ENCODE measurements around the gene UBE2E3. TPM values are rescaled to one million over a fixed set of nuclear protein-coding genes. Genes with fewer than 3 reads are reported as not detected.

The UBE2E3 gene
- total and polyA plus RNA-seq, 2 of the 13 experiments (the other 11 are each of a cell fraction or from before 2014, with no cell fraction given) = 45.7 to 92.6 TPM

DNA sequence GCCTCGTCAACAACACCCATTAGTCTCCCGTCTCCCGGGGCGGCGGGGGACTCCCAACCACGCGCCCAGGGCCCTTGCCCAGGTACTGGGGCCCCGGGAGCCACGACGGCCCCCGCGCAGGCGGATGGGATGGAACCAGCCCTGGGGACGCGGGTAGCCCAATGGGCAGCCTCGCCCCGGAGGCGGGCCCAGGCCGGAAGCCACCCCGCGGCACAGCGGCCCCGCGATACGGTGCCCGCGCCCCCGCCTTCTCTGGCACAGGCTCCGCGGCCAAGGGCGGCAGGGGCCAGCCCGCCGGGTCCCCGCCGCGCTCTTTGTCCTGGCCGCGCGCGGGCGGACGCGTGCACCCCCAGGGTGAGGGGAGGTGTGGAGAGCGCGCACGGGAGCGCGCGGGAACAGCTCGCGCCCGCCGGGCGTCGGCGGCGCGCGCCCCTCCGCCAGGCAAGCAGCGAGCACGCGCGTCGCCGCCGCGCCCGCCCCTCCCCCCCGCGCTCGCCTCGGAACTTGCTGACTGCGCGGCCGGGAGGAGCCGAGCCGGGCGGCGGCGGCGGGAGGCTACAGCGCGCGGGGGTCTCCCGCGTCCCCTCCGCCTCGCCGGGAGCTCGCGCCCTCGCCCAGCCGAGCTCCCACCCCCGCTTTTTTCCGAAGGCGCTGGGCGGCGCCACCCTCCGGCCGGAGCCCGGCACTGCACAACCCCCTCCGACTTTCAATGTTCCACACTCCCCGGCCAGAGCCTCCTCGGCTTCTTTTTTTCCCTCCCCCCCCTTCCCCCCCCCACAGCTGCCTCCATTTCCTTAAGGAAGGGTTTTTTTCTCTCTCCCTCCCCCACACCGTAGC, at the start of gene UBE2E3 (continued):
- TF ChIP-seq, protein P1, sequence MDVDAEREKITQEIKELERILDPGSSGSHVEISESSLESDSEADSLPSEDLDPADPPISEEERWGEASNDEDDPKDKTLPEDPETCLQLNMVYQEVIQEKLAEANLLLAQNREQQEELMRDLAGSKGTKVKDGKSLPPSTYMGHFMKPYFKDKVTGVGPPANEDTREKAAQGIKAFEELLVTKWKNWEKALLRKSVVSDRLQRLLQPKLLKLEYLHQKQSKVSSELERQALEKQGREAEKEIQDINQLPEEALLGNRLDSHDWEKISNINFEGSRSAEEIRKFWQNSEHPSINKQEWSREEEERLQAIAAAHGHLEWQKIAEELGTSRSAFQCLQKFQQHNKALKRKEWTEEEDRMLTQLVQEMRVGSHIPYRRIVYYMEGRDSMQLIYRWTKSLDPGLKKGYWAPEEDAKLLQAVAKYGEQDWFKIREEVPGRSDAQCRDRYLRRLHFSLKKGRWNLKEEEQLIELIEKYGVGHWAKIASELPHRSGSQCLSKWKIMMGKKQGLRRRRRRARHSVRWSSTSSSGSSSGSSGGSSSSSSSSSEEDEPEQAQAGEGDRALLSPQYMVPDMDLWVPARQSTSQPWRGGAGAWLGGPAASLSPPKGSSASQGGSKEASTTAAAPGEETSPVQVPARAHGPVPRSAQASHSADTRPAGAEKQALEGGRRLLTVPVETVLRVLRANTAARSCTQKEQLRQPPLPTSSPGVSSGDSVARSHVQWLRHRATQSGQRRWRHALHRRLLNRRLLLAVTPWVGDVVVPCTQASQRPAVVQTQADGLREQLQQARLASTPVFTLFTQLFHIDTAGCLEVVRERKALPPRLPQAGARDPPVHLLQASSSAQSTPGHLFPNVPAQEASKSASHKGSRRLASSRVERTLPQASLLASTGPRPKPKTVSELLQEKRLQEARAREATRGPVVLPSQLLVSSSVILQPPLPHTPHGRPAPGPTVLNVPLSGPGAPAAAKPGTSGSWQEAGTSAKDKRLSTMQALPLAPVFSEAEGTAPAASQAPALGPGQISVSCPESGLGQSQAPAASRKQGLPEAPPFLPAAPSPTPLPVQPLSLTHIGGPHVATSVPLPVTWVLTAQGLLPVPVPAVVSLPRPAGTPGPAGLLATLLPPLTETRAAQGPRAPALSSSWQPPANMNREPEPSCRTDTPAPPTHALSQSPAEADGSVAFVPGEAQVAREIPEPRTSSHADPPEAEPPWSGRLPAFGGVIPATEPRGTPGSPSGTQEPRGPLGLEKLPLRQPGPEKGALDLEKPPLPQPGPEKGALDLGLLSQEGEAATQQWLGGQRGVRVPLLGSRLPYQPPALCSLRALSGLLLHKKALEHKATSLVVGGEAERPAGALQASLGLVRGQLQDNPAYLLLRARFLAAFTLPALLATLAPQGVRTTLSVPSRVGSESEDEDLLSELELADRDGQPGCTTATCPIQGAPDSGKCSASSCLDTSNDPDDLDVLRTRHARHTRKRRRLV (CRISPR knock-in tag; IDR thresholded peaks at IDR 0.05) = no peak
- TF ChIP-seq SMAD9 (CRISPR knock-in tag; IDR thresholded peaks at IDR 0.05) (no peak), XRCC5 (optimal IDR thresholded peaks at IDR 0.05; ENCODE audit: low read length) (peak; percentile 31), PRMT3 (CRISPR knock-in tag; IDR thresholded peaks at IDR 0.05; ENCODE audit: borderline replicate concordance, low read depth) (0 out of 2 replicates have a peak, but pooled peaks have one; percentile 80), HOXD1 (CRISPR knock-in tag; IDR thresholded peaks at IDR 0.05) (peak; percentile 50; the same call in 1 of the 2 replicates), ZNF883 (CRISPR knock-in tag; IDR thresholded peaks at IDR 0.05; ENCODE audit: not compliant biosample characterization) (peak; percentile 49), GZF1 (CRISPR knock-in tag; IDR thresholded peaks at IDR 0.05) (no peak), MBNL3 (CRISPR knock-in tag; conservative IDR thresholded peaks at IDR 0.05) (no peak), HNRNPH1 (optimal IDR thresholded peaks at IDR 0.05; ENCODE audit: low read depth, low read length) (no peak), KAT8 (CRISPR knock-in tag; IDR thresholded peaks at IDR 0.05) (peak; percentile 56), ZNF749 (CRISPR knock-in tag; IDR thresholded peaks at IDR 0.05; ENCODE audit: borderline replicate concordance) (peak; percentile 76; the same call in 1 of the 2 replicates), ZNF205 (CRISPR knock-in tag; IDR thresholded peaks at IDR 0.05) (0 out of 2 replicates have a peak, but pooled peaks have one; percentile 54), NFIC (IDR thresholded peaks at IDR 0.05; ENCODE audit: low read length) (no peak), ZNF766 (CRISPR knock-in tag; IDR thresholded peaks at IDR 0.05; ENCODE audit: borderline replicate concordance) (peak; percentile 72; the same call in 1 of the 2 replicates)
- TF ChIP-seq, protein P2, sequence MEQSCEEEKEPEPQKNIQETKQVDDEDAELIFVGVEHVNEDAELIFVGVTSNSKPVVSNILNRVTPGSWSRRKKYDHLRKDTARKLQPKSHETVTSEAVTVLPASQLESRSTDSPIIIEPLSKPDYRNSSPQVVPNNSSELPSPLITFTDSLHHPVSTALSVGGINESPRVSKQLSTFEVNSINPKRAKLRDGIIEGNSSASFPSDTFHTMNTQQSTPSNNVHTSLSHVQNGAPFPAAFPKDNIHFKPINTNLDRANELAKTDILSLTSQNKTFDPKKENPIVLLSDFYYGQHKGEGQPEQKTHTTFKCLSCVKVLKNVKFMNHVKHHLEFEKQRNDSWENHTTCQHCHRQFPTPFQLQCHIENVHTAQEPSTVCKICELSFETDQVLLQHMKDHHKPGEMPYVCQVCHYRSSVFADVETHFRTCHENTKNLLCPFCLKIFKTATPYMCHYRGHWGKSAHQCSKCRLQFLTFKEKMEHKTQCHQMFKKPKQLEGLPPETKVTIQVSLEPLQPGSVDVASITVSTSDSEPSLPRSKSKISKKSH (CRISPR knock-in tag; IDR thresholded peaks at IDR 0.05; ENCODE audit: borderline replicate concordance) = no peak
- TF ChIP-seq, protein P3, sequence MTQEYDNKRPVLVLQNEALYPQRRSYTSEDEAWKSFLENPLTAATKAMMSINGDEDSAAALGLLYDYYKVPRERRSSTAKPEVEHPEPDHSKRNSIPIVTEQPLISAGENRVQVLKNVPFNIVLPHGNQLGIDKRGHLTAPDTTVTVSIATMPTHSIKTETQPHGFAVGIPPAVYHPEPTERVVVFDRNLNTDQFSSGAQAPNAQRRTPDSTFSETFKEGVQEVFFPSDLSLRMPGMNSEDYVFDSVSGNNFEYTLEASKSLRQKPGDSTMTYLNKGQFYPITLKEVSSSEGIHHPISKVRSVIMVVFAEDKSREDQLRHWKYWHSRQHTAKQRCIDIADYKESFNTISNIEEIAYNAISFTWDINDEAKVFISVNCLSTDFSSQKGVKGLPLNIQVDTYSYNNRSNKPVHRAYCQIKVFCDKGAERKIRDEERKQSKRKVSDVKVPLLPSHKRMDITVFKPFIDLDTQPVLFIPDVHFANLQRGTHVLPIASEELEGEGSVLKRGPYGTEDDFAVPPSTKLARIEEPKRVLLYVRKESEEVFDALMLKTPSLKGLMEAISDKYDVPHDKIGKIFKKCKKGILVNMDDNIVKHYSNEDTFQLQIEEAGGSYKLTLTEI (CRISPR knock-in tag; conservative IDR thresholded peaks at IDR 0.05) = no peak
- TF ChIP-seq, protein P4, sequence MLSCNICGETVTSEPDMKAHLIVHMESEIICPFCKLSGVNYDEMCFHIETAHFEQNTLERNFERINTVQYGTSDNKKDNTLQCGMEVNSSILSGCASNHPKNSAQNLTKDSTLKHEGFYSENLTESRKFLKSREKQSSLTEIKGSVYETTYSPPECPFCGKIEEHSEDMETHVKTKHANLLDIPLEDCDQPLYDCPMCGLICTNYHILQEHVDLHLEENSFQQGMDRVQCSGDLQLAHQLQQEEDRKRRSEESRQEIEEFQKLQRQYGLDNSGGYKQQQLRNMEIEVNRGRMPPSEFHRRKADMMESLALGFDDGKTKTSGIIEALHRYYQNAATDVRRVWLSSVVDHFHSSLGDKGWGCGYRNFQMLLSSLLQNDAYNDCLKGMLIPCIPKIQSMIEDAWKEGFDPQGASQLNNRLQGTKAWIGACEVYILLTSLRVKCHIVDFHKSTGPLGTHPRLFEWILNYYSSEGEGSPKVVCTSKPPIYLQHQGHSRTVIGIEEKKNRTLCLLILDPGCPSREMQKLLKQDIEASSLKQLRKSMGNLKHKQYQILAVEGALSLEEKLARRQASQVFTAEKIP (CRISPR knock-in tag; IDR thresholded peaks at IDR 0.05; ENCODE audit: borderline replicate concordance) = no peak
- TF ChIP-seq, protein P5, sequence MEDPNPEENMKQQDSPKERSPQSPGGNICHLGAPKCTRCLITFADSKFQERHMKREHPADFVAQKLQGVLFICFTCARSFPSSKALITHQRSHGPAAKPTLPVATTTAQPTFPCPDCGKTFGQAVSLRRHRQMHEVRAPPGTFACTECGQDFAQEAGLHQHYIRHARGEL (CRISPR knock-in tag; IDR thresholded peaks at IDR 0.05) = peak; percentile 74; the same call in 1 of the 2 replicates
